ENCODE results near the gene MVD. TPM values are rescaled to one million over a fixed set of nuclear protein-coding genes. Genes with fewer than 3 reads are reported as not detected.

The MVD gene
- total RNA-seq, 1 donor from 2014 or later: 25.3 TPM

DNA sequence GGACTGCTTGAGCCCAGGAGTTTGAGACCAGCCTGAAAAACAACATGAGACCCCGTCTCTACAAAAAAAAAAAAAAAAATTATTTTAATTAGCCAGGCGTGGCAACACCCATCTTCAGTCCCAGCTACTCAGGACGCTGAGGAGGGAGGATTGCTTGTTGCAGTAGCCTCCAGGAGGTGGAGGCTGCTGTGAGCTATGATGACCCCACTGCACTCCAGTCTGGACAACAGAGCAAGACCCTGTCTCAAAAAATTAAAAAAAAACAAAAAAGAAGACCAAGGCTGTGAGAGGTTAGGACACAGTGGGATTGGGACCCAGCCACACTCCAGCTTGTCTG lies 24.8 kb upstream of the MVD start:
- Histone ChIP-seq H3K36me3 (no peaks in the 10 kb centered on the region), H3K4me3 (no peak overlapping the region), H3K27me3 (ENCODE audit: low read depth) (peaks cover 94% of the 10 kb centered on the region), H3K27ac (replicated peaks) (no peak overlapping the region), H3K4me1 (peaks cover 37% of the 10 kb centered on the region), H3K9me3 (replicated peaks) (no peaks in the 10 kb centered on the region)
- no peak for DNase-seq
- intact Hi-C loops (cut with micrococcal nuclease): no loop called here
- TF ChIP-seq, protein P1, sequence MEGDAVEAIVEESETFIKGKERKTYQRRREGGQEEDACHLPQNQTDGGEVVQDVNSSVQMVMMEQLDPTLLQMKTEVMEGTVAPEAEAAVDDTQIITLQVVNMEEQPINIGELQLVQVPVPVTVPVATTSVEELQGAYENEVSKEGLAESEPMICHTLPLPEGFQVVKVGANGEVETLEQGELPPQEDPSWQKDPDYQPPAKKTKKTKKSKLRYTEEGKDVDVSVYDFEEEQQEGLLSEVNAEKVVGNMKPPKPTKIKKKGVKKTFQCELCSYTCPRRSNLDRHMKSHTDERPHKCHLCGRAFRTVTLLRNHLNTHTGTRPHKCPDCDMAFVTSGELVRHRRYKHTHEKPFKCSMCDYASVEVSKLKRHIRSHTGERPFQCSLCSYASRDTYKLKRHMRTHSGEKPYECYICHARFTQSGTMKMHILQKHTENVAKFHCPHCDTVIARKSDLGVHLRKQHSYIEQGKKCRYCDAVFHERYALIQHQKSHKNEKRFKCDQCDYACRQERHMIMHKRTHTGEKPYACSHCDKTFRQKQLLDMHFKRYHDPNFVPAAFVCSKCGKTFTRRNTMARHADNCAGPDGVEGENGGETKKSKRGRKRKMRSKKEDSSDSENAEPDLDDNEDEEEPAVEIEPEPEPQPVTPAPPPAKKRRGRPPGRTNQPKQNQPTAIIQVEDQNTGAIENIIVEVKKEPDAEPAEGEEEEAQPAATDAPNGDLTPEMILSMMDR (IDR thresholded peaks at IDR 0.05; ENCODE audit: borderline replicate concordance): no peak

DNA sequence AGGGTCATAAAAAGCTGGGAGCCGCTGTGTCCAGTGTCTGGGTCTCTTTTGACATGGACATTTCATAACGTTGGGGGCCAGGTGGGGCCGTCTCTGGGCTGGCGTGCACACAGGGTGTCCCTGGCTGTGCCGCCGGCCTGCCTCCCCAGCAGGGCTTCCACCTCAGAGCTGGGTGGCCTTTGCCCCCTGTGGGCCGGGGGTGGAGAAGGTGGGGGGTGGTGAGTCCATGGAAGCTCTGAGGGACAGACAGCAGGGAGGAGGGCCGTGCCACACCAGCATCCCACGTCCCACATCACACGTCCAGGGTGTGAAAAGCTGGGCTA lies 24.3 kb upstream of the MVD start:
- intact Hi-C loops (cut with micrococcal nuclease): no loop called here
- Histone ChIP-seq H3K9me3 (replicated peaks) (no peaks in the 10 kb centered on the region), H3K27me3 (ENCODE audit: low read depth) (peaks cover 97% of the 10 kb centered on the region), H3K4me1 (peaks cover 37% of the 10 kb centered on the region), H3K27ac (replicated peaks) (no peak overlapping the region), H3K4me3 (no peak overlapping the region), H3K36me3 (no peaks in the 10 kb centered on the region)
- no peak for DNase-seq
- TF ChIP-seq, protein P1 (IDR thresholded peaks at IDR 0.05; ENCODE audit: borderline replicate concordance): no peak

DNA sequence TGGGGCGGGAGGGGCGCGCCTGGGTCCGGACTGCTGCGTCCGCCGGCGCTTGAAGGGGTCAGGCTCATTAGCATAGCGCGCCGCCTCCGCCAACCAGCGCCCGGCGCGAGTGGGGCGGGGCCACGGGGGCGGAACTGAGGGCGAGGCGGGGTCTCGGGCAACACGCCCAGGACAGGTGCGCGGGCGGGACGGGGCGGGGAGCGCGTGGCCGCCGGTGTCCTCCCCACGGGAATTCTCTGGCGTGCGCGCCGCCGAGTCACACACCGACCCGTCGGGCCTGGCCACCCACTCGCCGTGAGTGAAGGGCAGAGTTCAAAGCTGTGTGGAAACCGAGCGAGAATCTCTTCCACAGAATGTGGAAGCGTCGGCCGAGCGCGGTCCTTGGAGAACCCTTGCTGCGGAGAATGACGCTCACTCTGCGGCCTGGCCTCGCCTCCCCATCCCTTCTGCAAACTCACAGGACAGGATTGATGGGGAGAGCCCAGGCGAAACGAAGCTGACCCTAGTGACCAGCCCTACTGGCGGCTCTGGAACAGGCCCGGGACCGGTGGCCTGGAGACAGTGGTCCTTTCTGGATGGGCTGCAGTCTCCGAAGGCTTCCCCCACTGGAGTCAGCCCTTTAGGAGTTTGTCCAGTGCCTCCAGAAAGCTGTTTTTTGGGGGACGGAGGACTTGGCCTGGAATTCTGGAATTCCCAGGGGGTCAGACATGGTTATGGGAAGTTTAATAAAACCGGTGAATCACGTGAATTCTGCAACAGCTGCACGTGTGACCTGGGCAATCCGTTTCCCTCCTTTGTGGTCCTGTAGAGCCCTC lies 23.8 kb upstream of the MVD start, which contains the start of gene SNAI3:
Gene SNAI3 (minus strand): TSS at position 69 of the 815 bp plus-strand sequence. CDS start 101 bp downstream, outside the sequence.
- Histone ChIP-seq H3K4me1 (peaks cover 37% of the 10 kb centered on the region), H3K27ac (replicated peaks) (peak within 1 kb of the TSS; percentile 13), H3K36me3 (no peaks in the 10 kb centered on the region), H3K4me3 (peak within 1 kb of the TSS; percentile 76), H3K27me3 (ENCODE audit: low read depth) (peaks cover 98% of the 10 kb centered on the region), H3K9me3 (replicated peaks) (no peaks in the 10 kb centered on the region)
- TF ChIP-seq, protein P1 (IDR thresholded peaks at IDR 0.05; ENCODE audit: borderline replicate concordance): no peak
- peak; percentile 85 for DNase-seq
- intact Hi-C loops (cut with micrococcal nuclease): no loop called here

DNA sequence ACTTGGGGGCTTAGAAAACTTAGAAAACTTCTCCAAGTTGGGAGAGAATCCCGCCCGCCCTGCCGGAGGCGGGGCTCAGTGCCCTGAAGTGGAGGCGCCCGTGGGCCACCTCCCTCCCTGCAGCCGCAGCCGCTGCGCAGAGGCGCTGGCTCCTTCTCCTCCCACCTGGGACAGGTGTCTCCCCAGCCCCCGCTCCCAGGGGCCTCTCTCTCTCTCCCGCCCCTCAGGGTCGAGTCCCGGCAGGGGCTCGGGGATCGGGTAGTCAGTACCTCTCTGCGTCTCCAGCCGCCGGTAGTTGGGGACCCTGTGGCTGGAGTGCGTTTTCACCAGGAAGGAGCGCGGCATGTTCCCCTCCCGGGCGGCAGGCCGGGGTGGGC lies 23.2 kb upstream of the MVD start:
- Histone ChIP-seq H3K36me3 (no peaks in the 10 kb centered on the region), H3K27ac (replicated peaks) (peak overlapping the region; percentile 13), H3K4me3 (peak overlapping the region; percentile 76), H3K27me3 (ENCODE audit: low read depth) (peaks cover 98% of the 10 kb centered on the region), H3K9me3 (replicated peaks) (no peaks in the 10 kb centered on the region), H3K4me1 (peaks cover 37% of the 10 kb centered on the region)
- intact Hi-C loops (cut with micrococcal nuclease): no loop called here
- no peak for DNase-seq
- TF ChIP-seq, protein P1 (IDR thresholded peaks at IDR 0.05; ENCODE audit: borderline replicate concordance): no peak

GRCh38 chr16:88685156-88686061 lies 22.5 kb upstream of the MVD start:
- DNase-seq: no peak
- no peaks in the 10 kb centered on the region for H3K9me3 ChIP-seq (replicated peaks)
- peaks cover 98% of the 10 kb centered on the region for H3K27me3 ChIP-seq (ENCODE audit: low read depth)
- TF ChIP-seq, protein P1 (IDR thresholded peaks at IDR 0.05; ENCODE audit: borderline replicate concordance): peak; percentile 57
- no peak overlapping the region for H3K27ac ChIP-seq (replicated peaks)
- peaks cover 37% of the 10 kb centered on the region for H3K4me1 ChIP-seq
- intact Hi-C loops (cut with micrococcal nuclease): no loop called here
- no peaks in the 10 kb centered on the region for H3K36me3 ChIP-seq
- H3K4me3 ChIP-seq: peak overlapping the region; percentile 76
